Activated gamma-delta T cell treated with Interleukin-2 at 50 U/mL for 16 hours (primary cell): ENCODE data around the gene ADARB2.
"Not testable (repeated sequence)": the region's sequence is repeated elsewhere in the genome, so short reads cannot be mapped to it uniquely, and the experiment has no call there.

Experiments
- DNase-seq: peaks from one replicate; pipeline ENCODE4 v3.0.0-alpha.2; 2020

The ADARB2 gene

GRCh38 chr10:1327759-1328158 is 409.6 kb downstream of the ADARB2 start:
- no peak for DNase-seq

- not testable (repeated sequence) for DNase-seq
Measured at GRCh38 chr10:1326514-1326913, 410.8 kb downstream of the ADARB2 start.

- DNase-seq = no peak
Measured at GRCh38 chr10:1324903-1325302, 412.4 kb downstream of the ADARB2 start.

DNA sequence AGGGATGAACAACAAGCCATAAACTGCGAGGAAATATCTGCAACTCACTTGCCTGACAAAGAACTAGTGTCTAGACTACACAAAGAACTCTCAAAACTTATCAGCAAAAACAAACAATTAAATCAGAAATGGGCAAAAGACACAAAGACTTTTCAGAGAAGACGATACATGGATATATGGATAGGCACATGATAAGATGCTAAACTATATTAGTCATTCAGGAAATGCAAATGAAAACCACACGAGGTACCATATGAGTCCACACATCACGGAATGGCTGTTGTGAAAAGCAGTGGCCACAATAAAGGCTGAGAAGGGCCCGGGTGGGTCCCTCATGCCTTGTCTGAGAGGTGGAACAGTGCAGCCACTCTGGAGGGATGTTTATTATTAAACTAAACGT is 413.4 kb downstream of the ADARB2 start:
- DNase-seq = no peak

DNA sequence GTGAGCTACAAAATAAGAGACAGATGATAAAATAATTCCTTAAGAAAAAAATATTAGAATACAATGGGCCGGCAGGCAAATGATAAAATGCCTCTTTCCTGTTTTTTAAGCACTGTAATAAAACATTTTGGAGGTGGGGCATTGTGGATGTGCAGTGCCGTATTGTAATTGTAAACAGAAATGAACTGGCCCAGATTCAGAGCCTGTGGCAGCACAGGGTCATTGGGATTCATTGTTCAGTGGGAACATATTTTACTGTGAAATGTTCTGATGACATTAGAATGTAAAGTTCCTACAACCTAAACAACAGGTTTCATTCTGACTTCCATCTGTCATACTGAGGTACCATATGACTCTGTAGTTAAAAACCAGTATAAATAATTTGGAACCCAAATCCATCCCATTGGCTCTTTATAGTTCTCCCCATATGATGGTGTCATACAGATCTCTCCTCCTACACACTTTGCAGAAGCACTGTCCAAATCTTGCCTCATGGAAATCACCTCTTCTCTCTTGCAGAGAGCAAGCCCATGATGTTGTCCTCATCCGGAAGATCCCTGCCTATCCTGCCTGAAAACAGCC is 416.5 kb downstream of the ADARB2 start:
- DNase-seq = no peak

DNA sequence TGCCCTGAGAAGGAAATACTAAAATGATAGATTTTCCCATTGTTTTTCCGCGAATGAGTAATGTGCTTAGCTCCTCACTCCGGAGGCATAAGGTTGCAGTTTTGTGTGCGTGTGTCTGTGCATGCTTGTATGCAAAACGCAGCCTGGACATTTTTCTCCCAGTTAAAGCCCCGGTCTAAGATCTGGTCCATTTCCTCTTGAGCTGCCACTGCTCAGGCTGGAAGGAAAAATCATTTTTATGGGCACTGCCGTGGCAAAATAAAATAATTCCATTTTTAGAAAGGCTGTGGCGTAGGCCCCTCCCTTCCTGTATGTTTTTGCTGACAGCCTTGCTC is 420.5 kb downstream of the ADARB2 start:
- no peak for DNase-seq

GRCh38 chr10:1316121-1316808 is 421.1 kb downstream of the ADARB2 start:
- no peak for DNase-seq

DNA sequence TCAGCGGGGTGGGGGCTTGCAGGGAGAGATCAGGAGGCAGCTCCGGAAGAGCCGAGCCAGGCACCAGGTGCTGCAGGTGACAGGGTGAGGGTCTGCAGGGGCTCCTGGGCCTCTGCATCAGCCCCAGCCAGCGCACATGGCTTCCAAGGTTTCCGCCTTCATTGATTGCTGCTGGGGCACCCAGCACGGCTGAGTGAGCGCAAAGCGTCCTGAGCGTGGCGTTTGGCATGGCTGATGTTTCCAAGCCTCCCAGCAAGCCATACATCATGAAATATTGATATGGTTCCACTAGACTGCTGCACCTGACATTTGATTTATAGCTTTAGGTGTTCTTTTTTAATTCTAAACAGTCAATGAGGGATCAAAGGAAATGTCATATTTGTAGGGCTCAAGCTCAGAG is 422.1 kb downstream of the ADARB2 start:
- DNase-seq = no peak

- no peak for DNase-seq
Measured at GRCh38 chr10:1311726-1312125, 425.6 kb downstream of the ADARB2 start.

DNA sequence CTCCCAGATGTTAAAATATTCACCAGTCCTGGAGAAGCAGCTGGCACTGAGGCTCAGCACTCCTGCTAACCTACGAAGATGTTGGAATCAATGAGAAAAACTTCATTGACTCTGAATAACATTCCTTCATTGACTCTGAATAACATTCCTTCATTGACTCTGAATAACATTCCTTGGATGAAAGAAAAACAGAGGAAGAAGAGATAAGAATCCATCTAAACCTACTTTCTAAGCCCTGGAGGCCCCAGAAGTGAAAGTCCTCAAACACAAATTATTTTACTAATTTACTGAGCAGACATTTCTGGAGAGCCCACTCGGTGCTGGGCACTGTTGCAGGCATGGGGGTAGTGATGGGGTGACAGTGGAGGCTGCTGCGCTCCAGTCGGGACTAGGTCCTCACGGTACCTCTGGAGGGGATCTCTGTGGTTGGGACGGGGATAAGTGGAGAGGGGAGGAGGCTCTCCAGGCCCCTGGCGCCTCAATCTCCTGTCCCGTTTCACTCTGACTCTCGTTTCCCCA is 427.0 kb downstream of the ADARB2 start:
- no peak for DNase-seq

- no peak for DNase-seq
Measured at GRCh38 chr10:1309617-1310270, 427.6 kb downstream of the ADARB2 start.

DNA sequence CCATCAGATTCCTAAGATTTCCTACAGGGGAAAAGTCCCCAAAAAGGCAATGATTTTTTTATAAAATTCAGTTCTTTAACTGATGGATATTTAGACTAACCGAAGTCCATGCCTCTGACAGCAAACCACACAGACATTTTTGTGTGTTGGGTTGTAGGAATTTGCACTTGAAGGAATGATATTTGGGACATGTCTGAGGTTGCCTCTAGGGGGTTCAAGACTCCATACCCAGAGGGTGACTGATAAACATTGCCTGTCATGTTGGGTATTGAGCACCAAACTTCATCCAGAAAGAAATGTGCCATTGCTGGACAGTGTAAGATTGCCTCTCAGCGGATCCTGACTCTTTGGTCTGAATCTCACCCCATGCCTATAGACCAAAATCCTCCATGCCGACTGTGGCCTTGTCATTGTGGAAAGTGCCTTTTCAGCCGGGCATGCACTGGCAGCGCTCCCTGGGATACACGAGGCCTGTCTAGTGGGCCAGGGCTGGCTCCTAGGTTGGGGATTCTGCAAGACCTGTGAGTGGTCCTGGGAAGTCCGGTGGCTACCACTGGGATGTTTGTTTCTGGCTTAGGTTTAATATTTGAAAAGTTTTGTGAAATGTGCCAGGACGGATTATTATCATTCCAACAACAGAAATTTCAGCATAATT is 428.2 kb downstream of the ADARB2 start:
- DNase-seq = no peak

GRCh38 chr10:1308173-1308961 is 429.0 kb downstream of the ADARB2 start:
- DNase-seq = no peak

GRCh38 chr10:1301143-1301542 is 436.2 kb downstream of the ADARB2 start:
- DNase-seq = no peak

- DNase-seq = no peak
Measured at GRCh38 chr10:1300218-1300617, 437.1 kb downstream of the ADARB2 start.

DNA sequence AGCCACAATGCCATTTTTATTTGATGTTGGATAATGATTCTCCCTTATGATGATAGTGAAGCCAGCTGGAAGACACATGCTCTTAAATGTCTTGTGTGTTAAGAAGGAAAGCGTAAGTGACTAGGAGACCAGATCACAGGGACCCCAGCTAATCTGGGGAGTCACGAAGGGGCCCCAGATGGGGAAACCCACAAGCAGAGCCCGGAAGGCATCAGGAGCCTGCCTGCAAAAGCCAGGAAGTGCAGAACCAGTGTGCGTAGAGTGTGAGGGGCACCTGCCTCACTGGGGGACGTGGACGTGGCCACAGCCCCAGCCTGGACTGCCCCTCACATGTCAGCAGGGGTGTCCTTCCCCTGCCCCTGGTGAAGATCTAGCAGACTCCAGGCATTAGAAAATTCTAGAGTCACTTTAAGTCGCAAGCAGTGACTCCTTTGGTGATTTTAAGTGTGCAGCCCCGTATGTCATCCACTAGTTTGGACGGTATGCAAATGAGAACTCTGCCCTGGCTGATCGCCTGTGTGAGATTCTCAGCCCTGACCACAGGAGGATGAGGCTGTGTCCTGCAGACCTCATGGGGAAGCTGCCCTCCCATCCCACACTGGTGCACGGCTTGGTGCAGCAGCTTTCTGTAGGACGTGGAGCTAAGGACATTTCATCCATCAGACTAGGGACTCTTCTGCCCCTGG is 438.1 kb downstream of the ADARB2 start:
- DNase-seq = no peak

- no peak for DNase-seq
Measured at GRCh38 chr10:1297566-1298301, 439.6 kb downstream of the ADARB2 start.

DNA sequence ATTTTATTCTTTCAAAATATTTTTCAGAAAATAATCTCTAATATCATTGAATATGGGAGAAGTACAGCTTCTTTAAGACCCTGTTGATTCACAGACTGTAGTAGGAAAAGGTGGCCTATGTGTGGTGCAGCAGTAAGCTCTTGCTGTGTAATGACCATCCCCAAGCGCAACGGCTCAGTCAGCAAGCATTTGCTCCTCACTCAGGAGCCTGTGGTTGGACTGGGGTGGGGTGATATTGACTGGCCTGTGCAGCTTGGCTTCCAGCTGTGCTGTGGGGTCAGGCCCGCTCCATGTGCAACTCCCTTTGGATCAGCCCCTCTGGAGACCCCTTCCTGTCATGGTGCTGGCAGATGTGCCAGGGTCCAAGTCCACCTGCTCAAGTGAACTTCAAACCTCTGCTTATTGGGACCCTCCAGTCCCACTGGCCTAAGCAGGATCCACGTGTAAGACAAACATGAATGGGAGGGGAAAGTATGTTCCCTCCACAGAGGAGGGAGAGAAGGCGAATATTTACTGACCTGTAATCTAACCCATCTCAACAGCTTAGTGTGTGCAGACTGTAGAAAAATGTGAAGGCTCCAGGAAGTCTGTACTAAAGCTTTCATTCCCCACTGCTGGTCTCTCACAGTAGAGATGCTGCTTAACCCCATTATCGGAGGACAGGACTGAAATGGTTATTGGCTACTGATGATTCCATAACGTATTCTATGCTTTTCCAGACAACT is 441.4 kb downstream of the ADARB2 start:
- DNase-seq = no peak

DNA sequence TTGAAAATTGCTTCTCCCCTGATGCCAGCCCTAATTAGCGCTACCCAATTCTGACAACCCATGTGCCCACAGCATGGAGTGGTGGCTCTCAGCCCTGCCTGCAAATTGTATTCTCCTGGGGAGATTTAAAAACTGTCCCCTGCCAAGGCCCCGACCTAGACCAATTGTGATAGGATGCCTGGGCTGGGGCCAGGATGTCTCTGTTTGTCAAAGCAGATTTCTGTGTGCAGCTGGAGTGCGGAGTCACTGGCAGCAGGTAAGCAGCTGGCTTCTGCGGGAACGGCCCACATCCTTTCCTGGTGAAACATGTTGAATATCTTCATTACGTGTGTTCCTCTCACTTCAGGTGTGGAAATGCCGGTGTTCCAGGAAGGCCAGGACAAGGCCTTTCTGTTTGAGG is 442.6 kb downstream of the ADARB2 start:
- no peak for DNase-seq

GRCh38 chr10:1293636-1294435 is 443.5 kb downstream of the ADARB2 start:
- DNase-seq = no peak
